ENCODE measurements around the gene HBA2. TPM values are rescaled to one million over a fixed set of nuclear protein-coding genes. Genes with fewer than 3 reads are reported as not detected.
"Not testable (repeated sequence)": the region's sequence is repeated elsewhere in the genome, so short reads cannot be mapped to it uniquely, and the experiment has no call there.

The HBA2 gene
- total RNA-seq, 1 experiment from 2014 or later = not detected

DNA sequence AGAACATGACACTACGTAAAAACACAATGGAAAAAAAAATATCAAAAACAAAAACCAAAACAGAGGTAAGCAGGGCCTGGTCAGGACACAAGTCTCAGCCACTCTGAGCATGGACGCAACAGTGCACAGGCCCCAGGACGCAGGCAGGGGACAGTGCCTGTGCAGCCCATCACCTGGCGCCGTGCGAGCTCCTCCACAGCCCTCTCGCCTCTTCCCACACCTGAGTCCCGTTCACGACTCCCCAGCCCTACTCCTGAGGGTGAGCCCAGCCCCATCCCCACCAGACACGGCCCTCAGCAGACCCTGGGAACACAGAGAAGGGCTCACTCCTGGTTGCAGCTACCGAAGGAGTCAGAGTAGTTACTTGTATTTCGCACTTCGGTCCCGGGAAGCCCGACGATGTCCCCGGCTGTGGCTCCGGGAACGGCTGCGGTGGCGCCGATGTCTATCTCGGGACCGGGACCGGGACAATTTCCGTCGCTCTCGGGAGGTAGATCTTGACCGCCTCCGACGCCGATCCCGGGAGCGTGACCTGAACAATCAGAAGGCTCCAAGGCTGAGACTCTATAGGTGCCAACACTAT is 17.0 kb downstream of the HBA2 start:
- DNase-seq = no peak
- H3K9me3 ChIP-seq (replicated peaks) = no peaks in the 10 kb centered on the region
- H3K27ac ChIP-seq = no peak overlapping the region
- peaks cover 68% of the 10 kb centered on the region for H3K36me3 ChIP-seq
- H3K4me3 ChIP-seq = no peak overlapping the region
- H3K27me3 ChIP-seq = no peaks in the 10 kb centered on the region
- no peaks in the 10 kb centered on the region for H3K4me1 ChIP-seq

DNA sequence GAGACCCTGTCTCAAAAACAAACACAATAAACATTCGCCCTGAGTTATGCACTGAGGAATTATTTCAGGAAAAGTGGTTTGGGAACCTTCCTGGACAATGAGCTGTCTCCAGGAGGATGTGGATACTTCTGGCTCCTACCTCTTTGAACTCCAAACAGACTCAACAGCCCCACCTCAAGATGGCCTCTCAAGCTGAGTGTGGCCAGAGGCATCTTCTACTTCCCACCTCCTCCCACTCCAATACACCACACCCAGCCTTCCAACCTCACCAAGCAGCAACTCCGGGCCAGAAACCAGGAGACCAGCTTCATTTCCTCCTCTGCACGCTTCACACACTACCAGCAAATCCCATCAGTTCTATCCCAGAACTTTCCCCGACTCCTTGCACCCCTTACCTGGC is 19.2 kb downstream of the HBA2 start:
- Histone ChIP-seq H3K27ac (no peak overlapping the region), H3K4me3 (no peak overlapping the region), H3K27me3 (no peaks in the 10 kb centered on the region), H3K4me1 (no peaks in the 10 kb centered on the region), H3K9me3 (replicated peaks) (no peaks in the 10 kb centered on the region), H3K36me3 (peaks cover 83% of the 10 kb centered on the region)
- no peak for DNase-seq

GRCh38 chr16:192686-193085 is 20.0 kb downstream of the HBA2 start:
- H3K36me3 ChIP-seq = peaks cover 84% of the 10 kb centered on the region
- no peaks in the 10 kb centered on the region for H3K9me3 ChIP-seq (replicated peaks)
- no peak overlapping the region for H3K4me3 ChIP-seq
- no peaks in the 10 kb centered on the region for H3K27me3 ChIP-seq
- no peaks in the 10 kb centered on the region for H3K4me1 ChIP-seq
- no peak for DNase-seq
- no peak overlapping the region for H3K27ac ChIP-seq

DNA sequence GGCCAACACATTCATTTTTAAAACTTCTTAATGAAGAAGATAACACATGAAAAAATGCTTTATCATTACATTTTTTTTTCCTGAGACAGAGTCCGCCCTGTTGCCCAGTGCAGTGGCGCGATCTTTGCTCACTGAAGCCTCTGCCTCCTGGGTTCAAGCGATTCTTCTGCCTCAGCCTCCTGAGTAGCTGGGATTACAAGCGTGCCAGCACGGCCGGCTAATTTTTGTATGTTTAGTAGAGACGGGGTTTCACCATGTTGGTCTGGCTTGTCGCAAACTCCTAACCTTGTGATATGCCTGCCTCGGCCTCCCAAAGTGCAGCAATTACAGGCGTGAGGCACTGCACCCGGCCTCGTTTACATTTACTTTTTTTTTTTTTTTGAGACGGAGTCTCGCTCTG is 20.8 kb downstream of the HBA2 start:
- no peak for DNase-seq
- Histone ChIP-seq H3K36me3 (peaks cover 85% of the 10 kb centered on the region), H3K27me3 (no peaks in the 10 kb centered on the region), H3K9me3 (replicated peaks) (no peaks in the 10 kb centered on the region), H3K4me3 (no peak overlapping the region), H3K4me1 (no peaks in the 10 kb centered on the region), H3K27ac (no peak overlapping the region)

GRCh38 chr16:194516-194915 is 21.8 kb downstream of the HBA2 start:
- H3K4me1 ChIP-seq = no peaks in the 10 kb centered on the region
- no peak overlapping the region for H3K4me3 ChIP-seq
- no peaks in the 10 kb centered on the region for H3K27me3 ChIP-seq
- H3K9me3 ChIP-seq (replicated peaks) = no peaks in the 10 kb centered on the region
- peaks cover 86% of the 10 kb centered on the region for H3K36me3 ChIP-seq
- no peak overlapping the region for H3K27ac ChIP-seq
- no peak for DNase-seq

DNA sequence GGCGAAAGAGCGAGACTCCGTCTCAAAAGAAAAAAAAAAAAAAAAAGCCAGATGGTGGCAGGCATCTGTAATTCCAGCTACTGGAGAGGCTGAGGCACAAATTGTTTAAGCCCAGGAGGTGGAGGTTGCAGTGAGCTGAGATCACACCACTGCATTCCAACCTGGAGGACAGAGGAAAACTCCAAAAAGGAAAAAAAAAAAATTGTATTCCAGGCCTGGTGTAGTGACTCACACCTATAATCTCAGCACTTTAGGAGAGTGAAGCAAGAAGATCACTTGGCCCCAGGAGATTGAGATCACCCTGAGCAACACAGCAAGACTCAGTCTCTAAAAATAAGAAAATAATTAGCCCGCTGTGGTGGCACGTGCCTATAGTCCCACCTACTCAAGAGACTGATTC is 27.7 kb downstream of the HBA2 start:
- no peak for DNase-seq

DNA sequence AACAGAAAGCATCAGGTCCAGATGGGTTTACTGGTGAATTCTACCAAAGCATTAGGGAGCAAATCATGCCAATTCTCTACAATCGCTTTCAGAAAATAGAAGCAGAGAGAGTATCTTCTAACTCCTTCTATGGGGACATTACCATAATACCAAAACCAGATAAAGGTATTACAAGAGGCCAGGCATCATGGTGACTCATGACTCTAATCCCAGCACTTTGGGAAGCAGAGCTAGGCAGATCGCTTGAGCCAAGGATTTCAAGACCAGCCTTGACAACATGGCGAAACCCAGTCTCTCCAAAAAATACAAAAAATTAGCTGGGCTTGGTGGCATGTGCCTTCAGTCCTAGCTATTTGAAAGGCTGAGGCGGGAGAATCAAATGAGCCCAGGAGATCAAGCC is 30.6 kb downstream of the HBA2 start:
- no peak overlapping the region for H3K4me3 ChIP-seq
- H3K9me3 ChIP-seq (replicated peaks) = no peaks in the 10 kb centered on the region
- peaks cover 72% of the 10 kb centered on the region for H3K36me3 ChIP-seq
- no peak for DNase-seq
- H3K4me1 ChIP-seq = no peaks in the 10 kb centered on the region
- no peak overlapping the region for H3K27ac ChIP-seq
- H3K27me3 ChIP-seq = no peaks in the 10 kb centered on the region

More for the DNA sequence above, 27.7 kb downstream of the HBA2 start:
- no peaks in the 10 kb centered on the region for H3K4me1 ChIP-seq
- peaks cover 73% of the 10 kb centered on the region for H3K36me3 ChIP-seq
- H3K9me3 ChIP-seq (replicated peaks) = no peaks in the 10 kb centered on the region
- no peak overlapping the region for H3K4me3 ChIP-seq
- H3K27me3 ChIP-seq = no peaks in the 10 kb centered on the region
- no peak overlapping the region for H3K27ac ChIP-seq

DNA sequence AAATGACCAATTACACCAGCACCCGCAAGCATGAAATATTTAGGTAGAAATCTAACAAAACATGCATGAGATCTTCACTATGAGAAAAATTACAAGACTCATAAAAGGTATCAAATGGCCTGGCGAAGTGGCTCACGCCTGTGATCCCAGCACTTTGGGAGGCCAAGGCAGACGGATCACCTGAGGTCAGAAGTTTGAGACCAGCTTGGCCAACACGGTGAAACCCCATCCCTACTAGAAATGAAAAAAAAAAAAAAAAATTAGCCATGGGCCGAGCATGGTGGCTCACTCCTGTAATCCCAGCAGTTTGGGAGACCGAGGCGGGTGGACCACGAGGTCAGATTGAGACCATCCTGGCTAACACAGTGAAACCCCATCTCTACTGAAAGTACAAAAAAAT is 31.4 kb downstream of the HBA2 start:
- H3K27me3 ChIP-seq; H3K9me3 ChIP-seq (replicated peaks); H3K4me3 ChIP-seq; DNase-seq; H3K27ac ChIP-seq; H3K4me1 ChIP-seq: not testable (repeated sequence)
- peaks cover 72% of the 10 kb centered on the region for H3K36me3 ChIP-seq

DNA sequence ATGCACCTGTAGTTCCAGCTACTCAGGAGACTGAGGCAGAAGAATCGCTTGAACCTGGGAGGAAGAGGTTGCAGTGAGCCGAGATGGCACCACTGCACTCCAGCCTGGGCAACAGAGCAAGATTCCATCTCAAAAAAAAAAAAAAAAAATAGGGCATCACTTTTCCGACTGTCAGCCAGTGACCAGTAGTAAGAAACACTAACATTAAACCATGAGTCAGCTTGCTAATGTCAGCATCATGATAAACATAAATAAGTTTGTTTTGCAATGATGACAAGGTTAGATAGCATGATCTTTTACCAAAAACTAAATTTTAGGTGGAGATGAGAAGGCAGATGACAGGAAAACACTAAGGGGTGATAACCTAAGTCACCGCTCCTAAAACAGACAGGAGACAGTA is 36.7 kb downstream of the HBA2 start:
- not testable (repeated sequence) for H3K4me3 ChIP-seq; H3K27me3 ChIP-seq; DNase-seq; H3K4me1 ChIP-seq; H3K27ac ChIP-seq; H3K9me3 ChIP-seq (replicated peaks)
- H3K36me3 ChIP-seq = peaks cover 67% of the 10 kb centered on the region

DNA sequence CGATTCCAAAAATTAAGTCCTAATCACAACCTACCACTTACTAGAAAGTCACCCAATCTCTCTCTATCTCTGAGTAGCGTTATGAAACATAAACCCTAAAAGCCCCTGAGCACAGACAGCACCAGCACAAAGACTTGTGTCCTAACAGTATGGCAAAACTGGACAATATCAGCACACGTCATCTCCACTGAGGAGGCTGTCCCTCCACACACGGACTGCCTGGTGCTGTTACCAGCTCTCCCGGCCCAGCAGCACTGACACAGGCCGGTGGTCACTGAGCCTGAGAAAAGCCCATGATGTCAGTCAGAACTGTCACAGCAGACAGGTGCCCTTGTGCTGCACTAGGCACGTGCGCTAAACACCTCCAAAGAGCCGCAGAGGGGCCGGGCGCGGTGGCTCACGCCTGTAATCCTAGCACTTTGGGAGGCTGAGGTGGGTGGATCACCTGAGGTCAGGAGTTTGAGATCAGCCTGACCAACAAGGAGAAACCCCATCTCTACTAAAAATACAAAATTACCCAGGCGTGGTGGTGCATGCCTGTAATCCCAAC is 39.0 kb downstream of the HBA2 start:
- not testable (repeated sequence) for H3K27ac ChIP-seq; DNase-seq; H3K4me3 ChIP-seq; H3K4me1 ChIP-seq; H3K9me3 ChIP-seq (replicated peaks); H3K27me3 ChIP-seq
- H3K36me3 ChIP-seq = peaks cover 58% of the 10 kb centered on the region

GRCh38 chr16:212999-213398 is 40.3 kb downstream of the HBA2 start:
- Histone ChIP-seq H3K27me3 (no peaks in the 10 kb centered on the region), H3K4me3 (no peak overlapping the region), H3K4me1 (no peaks in the 10 kb centered on the region), H3K36me3 (peaks cover 58% of the 10 kb centered on the region), H3K9me3 (replicated peaks) (no peaks in the 10 kb centered on the region), H3K27ac (no peak overlapping the region)
- DNase-seq = no peak

GRCh38 chr16:220021-220420 is 47.3 kb downstream of the HBA2 start:
- Histone ChIP-seq H3K9me3 (replicated peaks) (no peaks in the 10 kb centered on the region), H3K27me3 (no peaks in the 10 kb centered on the region), H3K27ac (no peak overlapping the region), H3K4me3 (no peak overlapping the region), H3K36me3 (peaks cover 69% of the 10 kb centered on the region), H3K4me1 (no peaks in the 10 kb centered on the region)
- no peak for DNase-seq

Other genes starting within 250 kb of the HBA2 start
- gene POLR3K, start 119.3 kb upstream of the HBA2 start, total RNA-seq (2014; rRNA removed; shearing (Covaris generic)) = 20.9 and 24.3 TPM in 2 replicates
- 60.7 and 63.4 TPM in 2 replicates for gene SNRNP25, start 119.0 kb upstream of the HBA2 start, total RNA-seq (2014; rRNA removed; shearing (Covaris generic))
- gene RHBDF1, start 100.2 kb upstream of the HBA2 start, total RNA-seq (2014; rRNA removed; shearing (Covaris generic)) = 24.1 and 25.3 TPM in 2 replicates
- 37.8 and 47.2 TPM in 2 replicates for gene MPG, start 94.7 kb upstream of the HBA2 start, total RNA-seq (2014; rRNA removed; shearing (Covaris generic))
- gene NPRL3, start 34.2 kb upstream of the HBA2 start, total RNA-seq (2014; rRNA removed; shearing (Covaris generic)) = 9.8 and 11.5 TPM in 2 replicates
- not detected in 2 replicates for gene HBZ, start 20.2 kb upstream of the HBA2 start, total RNA-seq (2014; rRNA removed; shearing (Covaris generic))
- not detected in 2 replicates for gene HBM, start 6.9 kb upstream of the HBA2 start, total RNA-seq (2014; rRNA removed; shearing (Covaris generic))
- gene HBA1, start 3.8 kb downstream of the HBA2 start, total RNA-seq (2014; rRNA removed; shearing (Covaris generic)) = 0.33 TPM in 1 of 2 replicates, not detected in the other
- not detected in 2 replicates for gene HBQ1, start 7.6 kb downstream of the HBA2 start, total RNA-seq (2014; rRNA removed; shearing (Covaris generic))
- gene LUC7L, start 56.6 kb downstream of the HBA2 start, total RNA-seq (2014; rRNA removed; shearing (Covaris generic)) = 38.0 and 47.4 TPM in 2 replicates
- 28.3 and 28.9 TPM in 2 replicates for gene FAM234A, start 61.9 kb downstream of the HBA2 start, total RNA-seq (2014; rRNA removed; shearing (Covaris generic))
- gene RGS11, start 103.1 kb downstream of the HBA2 start, total RNA-seq (2014; rRNA removed; shearing (Covaris generic)) = not detected in 2 replicates
- not detected in 2 replicates for gene ARHGDIG, start 107.7 kb downstream of the HBA2 start, total RNA-seq (2014; rRNA removed; shearing (Covaris generic))
- 0.18 and 0.38 TPM in 2 replicates for gene PDIA2, start 110.3 kb downstream of the HBA2 start, total RNA-seq (2014; rRNA removed; shearing (Covaris generic))
- 20.9 and 21.1 TPM in 2 replicates for gene AXIN1, start 179.8 kb downstream of the HBA2 start, total RNA-seq (2014; rRNA removed; shearing (Covaris generic))
- 81.4 and 96.8 TPM in 2 replicates for gene MRPL28, start 197.7 kb downstream of the HBA2 start, total RNA-seq (2014; rRNA removed; shearing (Covaris generic))
- 25.6 and 27.5 TPM in 2 replicates for gene PGAP6, start 209.1 kb downstream of the HBA2 start, total RNA-seq (2014; rRNA removed; shearing (Covaris generic))
- 140 and 149 TPM in 2 replicates for gene NME4, start 224.3 kb downstream of the HBA2 start, total RNA-seq (2014; rRNA removed; shearing (Covaris generic))
- 4.8 and 5.7 TPM in 2 replicates for gene DECR2, start 229.0 kb downstream of the HBA2 start, total RNA-seq (2014; rRNA removed; shearing (Covaris generic))